GM21723 (cell line): ENCODE results near the gene CNTNAP5.

Experiments used
- ATAC-seq: cut with Tn5 transposase; IDR thresholded peaks from one replicate; pipeline ENCODE4 v1.9.1; 2021; ENCODE audit warnings: mild to moderate bottlenecking, moderate library complexity; ENCODE audit not compliant: unreplicated experiment

CNTNAP5 gene

GRCh38 chr2:124025171-124025580 lies at the start of gene CNTNAP5:
TSS of gene CNTNAP5 (plus strand) at chr2:124025287. CDS start at chr2:124025651, 364 bp downstream.
- no peak for ATAC-seq

- no peak for ATAC-seq
These were observed 48.9 kb upstream of the CNTNAP5 start for GRCh38 chr2:123976054-123976648.

- peak; percentile 71 for ATAC-seq
These were observed 31.3 kb upstream of the CNTNAP5 start for GRCh38 chr2:123993728-123994323.

- no peak for ATAC-seq
These were observed 25.4 kb upstream of the CNTNAP5 start for GRCh38 chr2:123999681-124000080.

- no peak for ATAC-seq
These were observed 23.2 kb upstream of the CNTNAP5 start for GRCh38 chr2:124001696-124002430.

GRCh38 chr2:124018890-124019289 lies 6.2 kb upstream of the CNTNAP5 start:
- ATAC-seq = no peak

- no peak for ATAC-seq
These were observed 421 bp upstream of the CNTNAP5 start for GRCh38 chr2:124024561-124025170.

GRCh38 chr2:124025891-124026434 lies 876 bp downstream of the CNTNAP5 start:
- no peak for ATAC-seq

- no peak for ATAC-seq
These were observed 1.4 kb downstream of the CNTNAP5 start for GRCh38 chr2:124026503-124026902.

GRCh38 chr2:124027182-124027581 lies 2.1 kb downstream of the CNTNAP5 start:
- peak; percentile 92 for ATAC-seq

GRCh38 chr2:124032799-124033198 lies 7.7 kb downstream of the CNTNAP5 start:
- no peak for ATAC-seq

- no peak for ATAC-seq
These were observed 9.2 kb downstream of the CNTNAP5 start for GRCh38 chr2:124034265-124034664.

GRCh38 chr2:124035001-124035400 lies 9.9 kb downstream of the CNTNAP5 start:
- ATAC-seq = no peak

GRCh38 chr2:124039032-124039431 lies 13.9 kb downstream of the CNTNAP5 start:
- ATAC-seq = no peak

GRCh38 chr2:124039762-124040291 lies 14.7 kb downstream of the CNTNAP5 start:
- ATAC-seq = no peak

GRCh38 chr2:124045894-124046293 lies 20.8 kb downstream of the CNTNAP5 start:
- no peak for ATAC-seq

GRCh38 chr2:124046332-124046731 lies 21.2 kb downstream of the CNTNAP5 start:
- no peak for ATAC-seq

- no peak for ATAC-seq
These were observed 23.0 kb downstream of the CNTNAP5 start for GRCh38 chr2:124048102-124048501.

GRCh38 chr2:124048664-124049063 lies 23.6 kb downstream of the CNTNAP5 start:
- no peak for ATAC-seq

GRCh38 chr2:124049136-124049535 lies 24.0 kb downstream of the CNTNAP5 start:
- no peak for ATAC-seq

GRCh38 chr2:124050833-124051497 lies 25.9 kb downstream of the CNTNAP5 start:
- ATAC-seq = no peak
